B cell (primary cell): ENCODE data around the gene SMCO2. TPM values are rescaled to one million over a fixed set of nuclear protein-coding genes. Genes with fewer than 3 reads are reported as not detected.

Experiments used
- ATAC-seq: fragments of 200-7000 bp; cut with Tn5 transposase; one replicate; pipeline ENCODE4 v1.10.0; 2021; ENCODE audit warnings: low read depth, mild to moderate bottlenecking, moderate number of reproducible peaks, moderate library complexity
- CTCF ChIA-PET: fragments of 350-600 bp; sonication (Branson Sonifier 250); formaldehyde crosslinking; loops from one replicate; lab custom pipeline; 2021; ENCODE audit warnings: antibody characterized with exemption, inconsistent platforms; lab: Charles Lee
- POLR2A ChIA-PET: fragments of 350-600 bp; sonication (Branson Sonifier 250); formaldehyde crosslinking; loops from one replicate; lab custom pipeline; 2021; ENCODE audit warnings: antibody characterized with exemption; lab: Charles Lee
- DNase-seq: peaks from one replicate; pipeline ENCODE4 v3.0.0; 2013
- H2AFZ ChIP-seq: 2 replicates; pipeline ENCODE4 v1.6.1; 2012; ENCODE audit warnings: mild to moderate bottlenecking, low read depth, low read length; ENCODE audit not compliant: insufficient read depth, poor library complexity, severe bottlenecking
- H3K27ac ChIP-seq, 2 donors: 1 replicate in 1 of 2; 2 replicates in 1 of 2; pipeline ENCODE4 v1.5.1; 2012 to 2013; ENCODE audit warnings: low read length in 2 of 2, mild to moderate bottlenecking in 2 of 2, moderate library complexity in 1 of 2
- H3K27me3 ChIP-seq, 4 experiments: fragments of 200-600 bp in 1 of 4; sonication (generic) in 1 of 4; replicated peaks in 1 of 4; 1 replicate in 2 of 4; 2 replicates in 2 of 4; pipeline versions ENCODE4 v1.6.1 to v1.7.0; 2013 to 2016; ENCODE audit warnings: low read length in 3 of 4, mild to moderate bottlenecking in 2 of 4, mixed read lengths in 1 of 4, moderate library complexity in 1 of 4; ENCODE audit not compliant: insufficient read depth in 4 of 4, control insufficient read depth in 3 of 4; ENCODE audit errors: control extremely low read depth in 1 of 4
- H3K36me3 ChIP-seq, 2 experiments: replicated peaks in 1 of 2; 1 replicate in 1 of 2; 2 replicates in 1 of 2; pipeline versions ENCODE4 v1.6.1 to v1.7.1; 2013; ENCODE audit warnings: low read length in 1 of 2; ENCODE audit not compliant: insufficient read depth in 2 of 2, control insufficient read depth in 1 of 2; ENCODE audit errors: control extremely low read depth in 1 of 2, extremely low read depth in 1 of 2
- H3K4me1 ChIP-seq, 2 donors: fragments of 200-600 bp in 1 of 2; sonication (generic) in 1 of 2; 1 replicate in 1 of 2; 2 replicates in 1 of 2; pipeline versions ENCODE4 v1.5.1 to v1.6.1; 2013 to 2017; ENCODE audit warnings: low read length in 2 of 2; ENCODE audit not compliant: control insufficient read depth in 2 of 2, insufficient read depth in 2 of 2
- H3K4me2 ChIP-seq: replicated peaks from 2 replicates; pipeline ENCODE3; 2012; ENCODE audit warnings: mild to moderate bottlenecking, low read depth, low read length; ENCODE audit not compliant: poor library complexity, severe bottlenecking
- H3K4me3 ChIP-seq, 5 experiments: fragments of 200-600 bp in 1 of 5; sonication (generic) in 1 of 5; 1 replicate in 3 of 5; 2 replicates in 2 of 5; pipeline versions ENCODE4 v1.5.1 to v1.7.0; 2011 to 2016; ENCODE audit warnings: low read length in 4 of 5, mild to moderate bottlenecking in 4 of 5, low read depth in 2 of 5, control low read depth in 1 of 5, moderate library complexity in 1 of 5; ENCODE audit not compliant: insufficient read depth in 1 of 5; ENCODE audit errors: control extremely low read depth in 1 of 5, extremely low read depth in 1 of 5
- H3K79me2 ChIP-seq: fragments of 200-600 bp; sonication (generic); one replicate; pipeline ENCODE4 v1.6.0; 2016; ENCODE audit warnings: low read length; ENCODE audit not compliant: control insufficient read depth, insufficient read depth
- H3K9ac ChIP-seq: fragments of 200-600 bp; sonication (generic); 2 replicates; pipeline ENCODE4 v1.6.1; 2017; ENCODE audit warnings: mild to moderate bottlenecking, low read length, moderate library complexity
- H3K9me3 ChIP-seq, 3 donors: one replicate each; pipeline versions ENCODE4 v1.6.1 to v1.7.1; 2013; ENCODE audit warnings: low read length in 2 of 3; ENCODE audit not compliant: control insufficient read depth in 2 of 3, insufficient read depth in 1 of 3; ENCODE audit errors: control extremely low read depth in 1 of 3
- H4K20me1 ChIP-seq: 2 replicates; pipeline ENCODE4 v1.6.0; 2012; ENCODE audit warnings: mild to moderate bottlenecking, low read length; ENCODE audit not compliant: insufficient read depth, control insufficient read depth, poor library complexity, severe bottlenecking
- H3K27ac Mint-ChIP-seq: one replicate; pipeline ENCODE4 v1.8.0; 2021; ENCODE audit warnings: mixed read lengths
- H3K27me3 Mint-ChIP-seq: one replicate; pipeline ENCODE4 v1.8.0; 2021; ENCODE audit warnings: mixed read lengths
- H3K4me1 Mint-ChIP-seq: one replicate; pipeline ENCODE4 v1.8.0; 2021; ENCODE audit warnings: mixed read lengths
- H3K4me3 Mint-ChIP-seq: one replicate; pipeline ENCODE4 v1.8.0; 2021; ENCODE audit warnings: mixed read lengths
- H3K9me3 Mint-ChIP-seq: one replicate; pipeline ENCODE4 v1.8.0; 2022; ENCODE audit warnings: mixed read lengths; ENCODE audit not compliant: insufficient read depth
- CTCF ChIP-seq: fragments of 200-600 bp; IDR thresholded peaks from one replicate; pipeline ENCODE4 v1.8.0; 2022; ENCODE audit warnings: antibody characterized with exemption, mild to moderate bottlenecking
- EZH2 ChIP-seq: IDR thresholded peaks from 2 replicates; pipeline ENCODE4 v1.6.1; 2012; ENCODE audit warnings: borderline replicate concordance, low read depth, mild to moderate bottlenecking, moderate library complexity, low read length; ENCODE audit not compliant: insufficient read depth, poor library complexity, severe bottlenecking
- WGBS: methylation state at CpG from one replicate; pipeline ENCODE4 v1.1.5; 2013; ENCODE audit warnings: missing lambda C conversion rate; ENCODE audit not compliant: insufficient coverage; 5-methylcytosine and 5-hydroxymethylcytosine counted together
- intact Hi-C: fragments of 100-400 bp; cut with micrococcal nuclease; formaldehyde crosslinking; loops from one replicate; pipeline ENCODE4 v1.10.0; 2022
- polyA plus RNA-seq: library from polyadenylated mRNA; depleted of rRNA; stranded (reverse); fragments of >200 nt; gene quantifications from 2 replicates; pipeline ENCODE4 v1.2.3, GENCODE V29; 2012
- total RNA-seq, 2 donors: library from RNA; stranded (reverse); fragments of 120-200 nt in 1 of 2; gene quantifications; 1 replicate in 1 of 2; 2 replicates in 1 of 2; pipeline versions ENCODE4 v1.2.3 to v1.2.4, GENCODE V29; 2013 to 2022

The SMCO2 gene
- total and polyA plus RNA-seq, 2 donors (not counting 1 experiment from before 2014, with no cell fraction given), result 0.15 TPM; not detected in 1

GRCh38 chr12:27460471-27460978, 14.0 kb downstream of the SMCO2 start:
- POLR2A ChIA-PET, result no interaction called here
- CTCF ChIA-PET, result no interaction called here
- Histone ChIP-seq H3K9ac (no peak overlapping the region), H3K79me2 (no peaks in the 10 kb centered on the region), H3K4me2 (no peak overlapping the region), H2AFZ (peak overlapping the region; percentile 16), H3K4me1 (no peaks in the 10 kb centered on the region), H3K27ac (no peak overlapping the region), H4K20me1 (no peaks in the 10 kb centered on the region), H3K4me3 (no peak overlapping the region), H3K36me3 (no peaks in the 10 kb centered on the region), H3K9me3 (no peaks in the 10 kb centered on the region), H3K27me3 (peaks cover 0 to 8% (median 5%) of the 10 kb centered on the region in 4 experiments)
- DNase-seq, result no peak
- Mint-ChIP-seq H3K27me3 (peaks cover 18% of the 10 kb centered on the region), H3K4me3 (no peak overlapping the region), H3K4me1 (peaks cover 2% of the 10 kb centered on the region), H3K9me3 (peaks cover 3% of the 10 kb centered on the region), H3K27ac (no peak overlapping the region)
- intact Hi-C loops, result no loop called here
- TF ChIP-seq EZH2 (no peak), CTCF (no peak)
- WGBS, result 0% methylated on average over 3 of the region's 7 CpGs
- ATAC-seq, result no peak

- DNase-seq (no peak), ATAC-seq (no peak)
- Histone ChIP-seq H3K9ac (no peak overlapping the region), H3K4me2 (no peak overlapping the region), H2AFZ (peak overlapping the region; percentile 36), H3K36me3 (no peaks in the 10 kb centered on the region), H3K9me3 (no peaks in the 10 kb centered on the region), H3K4me3 (no peak overlapping the region), H3K4me1 (peaks cover under 1 to 1% of the 10 kb centered on the region in 2 donors), H3K27me3 (peaks cover 0 to 8% (median 5%) of the 10 kb centered on the region in 4 experiments), H4K20me1 (no peaks in the 10 kb centered on the region), H3K79me2 (no peaks in the 10 kb centered on the region), H3K27ac (no peak overlapping the region)
- intact Hi-C loops, result no loop called here
- H3K4me3 Mint-ChIP-seq, result no peak overlapping the region
- TF ChIP-seq CTCF (no peak), EZH2 (no peak)
- ChIA-PET CTCF (no interaction called here), POLR2A (no interaction called here)
- peaks cover 3% of the 10 kb centered on the region for H3K9me3 Mint-ChIP-seq
- WGBS, result 68% methylated on average over 7 of the region's 9 CpGs
- H3K4me1 Mint-ChIP-seq, result peaks cover 3% of the 10 kb centered on the region
- no peak overlapping the region for H3K27ac Mint-ChIP-seq
- peaks cover 18% of the 10 kb centered on the region for H3K27me3 Mint-ChIP-seq
Measured at GRCh38 chr12:27462151-27462694, 15.7 kb downstream of the SMCO2 start.
